A549 (cell line): ENCODE data around the gene MIR17HG. TPM values are rescaled to one million over a fixed set of nuclear protein-coding genes. Genes with fewer than 3 reads are reported as not detected.

ENCODE experiments used
- ATAC-seq, 2 experiments: fragments of 200-7000 bp in 1 of 2; fragments of >200 bp in 1 of 2; cut with Nextera tagmentation in 1 of 2; cut with Tn5 transposase in 1 of 2; 3 replicates each; pipeline versions ENCODE4 v1.8.0 to v1.9.1; 2018 to 2020; ENCODE audit warnings: mild to moderate bottlenecking in 1 of 2, moderate library complexity in 1 of 2
- CTCF ChIA-PET: fragments of 300-600 bp; sonication (Branson Sonifier 250); formaldehyde crosslinking; extraction: SDS; loops from one replicate; lab custom pipeline; 2021; ENCODE audit warnings: antibody characterized with exemption, inconsistent platforms; lab: Yijun Ruan, JAX
- POLR2A ChIA-PET: fragments of 350-600 bp; formaldehyde crosslinking; extraction: SDS; loops from one replicate; lab custom pipeline; 2021; ENCODE audit warnings: antibody characterized with exemption, inconsistent platforms; lab: Yijun Ruan, JAX
- DNase-seq, 2 experiments: peaks; one replicate each; pipeline versions ENCODE4 v3.0.0 to v3.0.0-alpha.2; 2011 to 2016; ENCODE audit warnings: low read depth in 1 of 2, low spot score in 1 of 2
- FAIRE-seq: peaks from 2 replicates; lab custom pipeline; 2011; peaks lifted over from hg19 to GRCh38; lab: Jason Lieb, UNC
- H3K27ac ChIP-seq, 2 experiments: fragments of >200 bp; sonication (Bioruptor Twin); formaldehyde crosslinking; 3 replicates each; pipeline ENCODE4 v1.5.1; 2016 to 2017
- H3K4me1 ChIP-seq: fragments of >200 bp; sonication (Bioruptor Twin); formaldehyde crosslinking; 3 replicates; pipeline ENCODE4 v1.6.1; 2016
- H3K4me2 ChIP-seq: fragments of >200 bp; sonication (Bioruptor Twin); formaldehyde crosslinking; 3 replicates; pipeline ENCODE4 v1.6.1; 2016
- H3K4me3 ChIP-seq: fragments of >200 bp; sonication (Bioruptor Twin); formaldehyde crosslinking; 3 replicates; pipeline ENCODE4 v1.5.1; 2016
- H3K9me3 ChIP-seq: fragments of >200 bp; sonication (Bioruptor Twin); formaldehyde crosslinking; 3 replicates; pipeline ENCODE4 v1.6.1; 2016
- ATOH8 ChIP-seq: fragments of 250-450 bp; sonication (Bioruptor Pico); IDR thresholded peaks from 2 replicates; pipeline ENCODE4 v1.5.0; 2020; ENCODE audit warnings: low read depth, mild to moderate bottlenecking, moderate library complexity
- CEBPB ChIP-seq, 2 experiments: fragments of >200 bp in 1 of 2; sonication (Bioruptor Twin) in 1 of 2; formaldehyde crosslinking in 1 of 2; IDR thresholded peaks; 2 replicates each; pipeline ENCODE4 v1.6.1; 2012 to 2016
- CTCF ChIP-seq: fragments of >200 bp; sonication (Bioruptor Twin); formaldehyde crosslinking; IDR thresholded peaks from 3 replicates; pipeline ENCODE4 v1.5.1; 2016
- EP300 ChIP-seq, 2 experiments: fragments of >200 bp; sonication (Bioruptor Twin); formaldehyde crosslinking; IDR thresholded peaks; 2 replicates in 1 of 2; 3 replicates in 1 of 2; pipeline ENCODE4 v1.6.1; 2016 to 2017
- ESRRA ChIP-seq: fragments of 150-350 bp; IDR thresholded peaks from 2 replicates; pipeline ENCODE4 v1.6.1; 2014; ENCODE audit warnings: mild to moderate bottlenecking, low read length, borderline replicate concordance
- FOSB ChIP-seq: fragments of 250-450 bp; sonication (Bioruptor Pico); IDR thresholded peaks from 2 replicates; pipeline ENCODE4 v1.5.0; 2020; ENCODE audit warnings: mild to moderate bottlenecking, moderate library complexity
- FOXS1 ChIP-seq: fragments of 250-450 bp; sonication (Bioruptor Pico); IDR thresholded peaks from 2 replicates; pipeline ENCODE4 v1.5.0; 2020; ENCODE audit warnings: mild to moderate bottlenecking, moderate library complexity
- HDAC2 ChIP-seq: fragments of 200-600 bp; sonication (generic); IDR thresholded peaks from 2 replicates; pipeline ENCODE4 v1.6.1; 2016
- HES2 ChIP-seq: fragments of >200 bp; sonication (Bioruptor Twin); formaldehyde crosslinking; IDR thresholded peaks from 2 replicates; pipeline ENCODE4 v1.6.1; 2016
- HOXA7 ChIP-seq: fragments of 250-450 bp; sonication (Bioruptor Pico); IDR thresholded peaks from 2 replicates; pipeline ENCODE4 v1.5.0; 2020; ENCODE audit warnings: mild to moderate bottlenecking, moderate library complexity
- HOXB5 ChIP-seq: fragments of 250-450 bp; sonication (Bioruptor Pico); IDR thresholded peaks from 2 replicates; pipeline ENCODE4 v1.5.0; 2020; ENCODE audit warnings: mild to moderate bottlenecking, moderate library complexity
- JUNB ChIP-seq: fragments of >200 bp; sonication (Bioruptor Twin); formaldehyde crosslinking; IDR thresholded peaks from 2 replicates; pipeline ENCODE4 v1.6.1; 2016
- KDM1A ChIP-seq: fragments of 200-600 bp; sonication (generic); IDR thresholded peaks from 2 replicates; pipeline ENCODE4 v1.6.1; 2016; ENCODE audit warnings: low read depth, mild to moderate bottlenecking
- MAX ChIP-seq: IDR thresholded peaks from 2 replicates; pipeline ENCODE4 v1.6.1; 2012
- MYC ChIP-seq: IDR thresholded peaks from 2 replicates; pipeline ENCODE4 v1.6.1; 2012; ENCODE audit warnings: mild to moderate bottlenecking, inconsistent platforms, low read length, improper control_type of control experiment, borderline replicate concordance
- POLR2AphosphoS2 ChIP-seq: conservative IDR thresholded peaks from 2 replicates; pipeline ENCODE4 v1.6.1; 2012; ENCODE audit warnings: low read length, improper control_type of control experiment, inconsistent platforms
- RAD21 ChIP-seq, 2 experiments: fragments of >200 bp in 1 of 2; sonication (Bioruptor Twin) in 1 of 2; formaldehyde crosslinking in 1 of 2; IDR thresholded peaks in 1 of 2; conservative IDR thresholded peaks in 1 of 2; 2 replicates in 1 of 2; 3 replicates in 1 of 2; pipeline ENCODE4 v1.6.1; 2012 to 2018; ENCODE audit warnings: inconsistent platforms in 1 of 2
- RCOR1 ChIP-seq: fragments of 150-350 bp; IDR thresholded peaks from 2 replicates; pipeline ENCODE4 v1.6.1; 2014; ENCODE audit warnings: antibody characterized with exemption, low read length, low read depth
- SREBF2 ChIP-seq: fragments of 450-650 bp; IDR thresholded peaks from 2 replicates; pipeline ENCODE4 v1.6.1; 2014; ENCODE audit warnings: mild to moderate bottlenecking, moderate library complexity
- ZC3H11A ChIP-seq: fragments of 450-650 bp; IDR thresholded peaks from 2 replicates; pipeline ENCODE4 v1.6.1; 2014; ENCODE audit warnings: antibody characterized with exemption, mild to moderate bottlenecking
- ZFP36 ChIP-seq: fragments of 450-650 bp; IDR thresholded peaks from 2 replicates; pipeline ENCODE4 v1.6.1; 2014; ENCODE audit warnings: borderline replicate concordance; ENCODE audit not compliant: partially characterized antibody
- ZSCAN20 ChIP-seq: fragments of 250-450 bp; sonication (Bioruptor Pico); IDR thresholded peaks from 2 replicates; pipeline ENCODE4 v1.8.0; 2022; ENCODE audit warnings: mild to moderate bottlenecking, moderate library complexity
- WGBS: methylation state at CpG from one replicate; pipeline ENCODE4 v1.1.6; 2017; ENCODE audit errors: missing lambda C conversion rate; 5-methylcytosine and 5-hydroxymethylcytosine counted together
- polyA plus RNA-seq, 4 experiments: library from polyadenylated mRNA; depleted of rRNA in 3 of 4; stranded (reverse); fragments of >200 nt; fragmentation: RNase III in 1 of 4; extraction: RNeasy Plus Mini Kit Qiagen cat#74134 plus additional on column Dnase treatment in 1 of 4; gene quantifications; 2 replicates in 3 of 4; 3 replicates in 1 of 4; pipeline ENCODE4 v1.2.3, GENCODE V29; 2011 to 2017

MIR17HG gene
- polyA plus RNA-seq, 2 of the 4 experiments (the other 2 are of a cell fraction), result 4.9 to 7.3 TPM

- FAIRE-seq (no peak), ATAC-seq (no peak), DNase-seq (peak in 1 of 2 experiments; percentile 9)
- POLR2A ChIA-PET, result no interaction called here
- WGBS, result 29% methylated on average over 1 of the region's 1 CpG
- no peak overlapping the region for H3K4me3 ChIP-seq
- no peaks in the 10 kb centered on the region for H3K9me3 ChIP-seq
- no peak overlapping the region for H3K27ac ChIP-seq
- TF ChIP-seq CEBPB (IDR thresholded peaks at IDR 0.05) (peak; percentile 44 to 55; a peak in 3 of 4 replicates), MAX (no peak)
- TF ChIP-seq, all 56 proteins: peak for 1
- CTCF ChIA-PET, result no interaction called here
- H3K4me2 ChIP-seq, result peak overlapping the region; percentile 56
- peaks cover 24% of the 10 kb centered on the region for H3K4me1 ChIP-seq
Measured at GRCh38 chr13:91361755-91362271, 14.3 kb downstream of the MIR17HG start.

GRCh38 chr13:91362908-91363307 is 15.4 kb downstream of the MIR17HG start:
- ChIA-PET POLR2A (no interaction called here), CTCF (no interaction called here)
- Histone ChIP-seq H3K9me3 (no peaks in the 10 kb centered on the region), H3K27ac (no peak overlapping the region), H3K4me2 (no peak overlapping the region; the same call in 2 of the 3 replicates), H3K4me3 (no peak overlapping the region), H3K4me1 (peaks cover 24% of the 10 kb centered on the region)
- FAIRE-seq (no peak), DNase-seq (no peak), ATAC-seq (no peak)
- WGBS, result 81% methylated on average over 1 of the region's 1 CpG
- TF ChIP-seq ZC3H11A (no peak), POLR2AphosphoS2 (no peak), MYC (no peak), CTCF (no peak), FOSB (CRISPR knock-in tag) (no peak), ZSCAN20 (CRISPR knock-in tag) (no peak), ATOH8 (CRISPR knock-in tag) (no peak), JUNB (no peak), HOXB5 (no peak), HDAC2 (no peak)

GRCh38 chr13:91368101-91368500 is 20.6 kb downstream of the MIR17HG start:
- 50% methylated on average over 1 of the region's 1 CpG for WGBS
- FAIRE-seq, result no peak
- POLR2A ChIA-PET, result no interaction called here

GRCh38 chr13:91368676-91369440 is 21.4 kb downstream of the MIR17HG start:
- DNase-seq, result no peak
- no peaks in the 10 kb centered on the region for H3K4me1 ChIP-seq
- ChIA-PET CTCF (no interaction called here), POLR2A (no interaction called here)
- no peak for FAIRE-seq
- ATAC-seq, result no peak
- no peak overlapping the region for H3K4me2 ChIP-seq
- 93% methylated on average over 3 of the region's 3 CpGs for WGBS
- H3K9me3 ChIP-seq, result no peaks in the 10 kb centered on the region
- TF ChIP-seq ATOH8 (CRISPR knock-in tag) (no peak), ZFP36 (no peak), KDM1A (no peak), FOXS1 (CRISPR knock-in tag) (no peak), ESRRA (no peak), ZC3H11A (no peak), HES2 (no peak), EP300 (IDR thresholded peaks at IDR 0.05) (no peak), RCOR1 (no peak), HOXA7 (CRISPR knock-in tag) (no peak), SREBF2 (no peak)
- no peak overlapping the region for H3K27ac ChIP-seq
- H3K4me3 ChIP-seq, result no peak overlapping the region

More at GRCh38 chr13:91368101-91368500, 20.6 kb downstream of the MIR17HG start:
- Histone ChIP-seq H3K9me3 (no peaks in the 10 kb centered on the region), H3K4me1 (no peaks in the 10 kb centered on the region), H3K27ac (no peak overlapping the region), H3K4me3 (no peak overlapping the region), H3K4me2 (no peak overlapping the region)
- CTCF ChIA-PET, result no interaction called here
- ATAC-seq (no peak), DNase-seq (no peak)
- TF ChIP-seq JUNB, result no peak
- no peak for TF ChIP-seq MAX
- no peak for TF ChIP-seq RAD21 (conservative IDR thresholded peaks at IDR 0.05 in 1 of 2, IDR thresholded peaks at IDR 0.05 in 1 of 2)
- no peak for TF ChIP-seq ESRRA
